Endothelial cell (in vitro differentiated cells): ENCODE results near the gene DLG1. TPM values are rescaled to one million over a fixed set of nuclear protein-coding genes. Genes with fewer than 3 reads are reported as not detected.
A peak's percentile ranks its signal among the peaks of the same experiment; 100 is the strongest.

Source experiments
- DNase-seq: peaks from one replicate; pipeline ENCODE4 v3.0.0; 2021; ENCODE audit warnings: low spot score
- H3K27ac Mint-ChIP-seq: one replicate; pipeline ENCODE4 v1.8.0; 2021; ENCODE audit warnings: mixed read lengths, inconsistent platforms; ENCODE audit not compliant: unreplicated experiment
- H3K27me3 Mint-ChIP-seq: one replicate; pipeline ENCODE4 v1.8.0; 2021; ENCODE audit warnings: mild to moderate bottlenecking, moderate library complexity, mixed read lengths, inconsistent platforms; ENCODE audit not compliant: unreplicated experiment
- H3K36me3 Mint-ChIP-seq: one replicate; pipeline ENCODE4 v1.8.0; 2021; ENCODE audit warnings: mild to moderate bottlenecking, low read depth, mixed read lengths, inconsistent platforms; ENCODE audit not compliant: unreplicated experiment
- H3K4me1 Mint-ChIP-seq: one replicate; pipeline ENCODE4 v1.8.0; 2021; ENCODE audit warnings: mild to moderate bottlenecking, mixed read lengths, inconsistent platforms; ENCODE audit not compliant: unreplicated experiment
- H3K4me3 Mint-ChIP-seq: one replicate; pipeline ENCODE4 v1.8.0; 2021; ENCODE audit warnings: mild to moderate bottlenecking, mixed read lengths, inconsistent platforms; ENCODE audit not compliant: unreplicated experiment
- H3K9me3 Mint-ChIP-seq: one replicate; pipeline ENCODE4 v1.8.0; 2021; ENCODE audit warnings: mixed read lengths, inconsistent platforms; ENCODE audit not compliant: unreplicated experiment
- CTCF ChIP-seq: fragments of 200-600 bp; sonication (generic); IDR thresholded peaks from one replicate; pipeline ENCODE4 v1.5.0; 2021; ENCODE audit warnings: antibody characterized with exemption; ENCODE audit not compliant: unreplicated experiment
- total RNA-seq: library from RNA; stranded (reverse); fragmentation: NEBNext Ultra II Directional; extraction: Animal tissue kit (Norgen Biotek cat#: 25700); gene quantifications from one replicate; pipeline ENCODE4 v1.2.1, GENCODE V29; 2021; ENCODE audit not compliant: unreplicated experiment

The DLG1 gene
- total RNA-seq, 1 donor from 2014 or later = 75.5 TPM

- Mint-ChIP-seq H3K36me3 (no peaks in the 10 kb centered on the region), H3K4me3 (no peak overlapping the region), H3K4me1 (no peaks in the 10 kb centered on the region), H3K27ac (no peak overlapping the region), H3K27me3 (no peaks in the 10 kb centered on the region), H3K9me3 (no peaks in the 10 kb centered on the region)
- DNase-seq = no peak
- no peak for TF ChIP-seq CTCF
Observed at GRCh38 chr3:197188963-197189362, 109.4 kb downstream of the DLG1 start.

- no peaks in the 10 kb centered on the region for H3K36me3 Mint-ChIP-seq
- no peaks in the 10 kb centered on the region for H3K27me3 Mint-ChIP-seq
- peak; percentile 75 for TF ChIP-seq CTCF
- H3K27ac Mint-ChIP-seq = no peak overlapping the region
- no peaks in the 10 kb centered on the region for H3K4me1 Mint-ChIP-seq
- no peak for DNase-seq
- no peak overlapping the region for H3K4me3 Mint-ChIP-seq
- no peaks in the 10 kb centered on the region for H3K9me3 Mint-ChIP-seq
Observed at GRCh38 chr3:197186887-197187588, 111.4 kb downstream of the DLG1 start.

- Mint-ChIP-seq H3K9me3 (no peaks in the 10 kb centered on the region), H3K4me1 (no peaks in the 10 kb centered on the region), H3K36me3 (no peaks in the 10 kb centered on the region), H3K4me3 (no peak overlapping the region), H3K27me3 (no peaks in the 10 kb centered on the region), H3K27ac (no peak overlapping the region)
- no peak for DNase-seq
- no peak for TF ChIP-seq CTCF
Observed at GRCh38 chr3:197183582-197183981, 114.8 kb downstream of the DLG1 start.

GRCh38 chr3:197181741-197182140 is 116.7 kb downstream of the DLG1 start:
- Mint-ChIP-seq H3K4me1 (no peaks in the 10 kb centered on the region), H3K27me3 (no peaks in the 10 kb centered on the region), H3K4me3 (no peak overlapping the region), H3K27ac (no peak overlapping the region), H3K36me3 (no peaks in the 10 kb centered on the region), H3K9me3 (no peaks in the 10 kb centered on the region)
- TF ChIP-seq CTCF = no peak
- no peak for DNase-seq

- H3K4me1 Mint-ChIP-seq = no peaks in the 10 kb centered on the region
- DNase-seq = no peak
- H3K27me3 Mint-ChIP-seq = no peaks in the 10 kb centered on the region
- H3K4me3 Mint-ChIP-seq = no peak overlapping the region
- H3K9me3 Mint-ChIP-seq = no peaks in the 10 kb centered on the region
- H3K27ac Mint-ChIP-seq = peak overlapping the region; percentile 16
- no peak for TF ChIP-seq CTCF
- no peaks in the 10 kb centered on the region for H3K36me3 Mint-ChIP-seq
Observed at GRCh38 chr3:197178998-197179397, 119.4 kb downstream of the DLG1 start.
